HG02623 (cell line): Measurements from ENCODE around the gene STX17.

ENCODE experiments used
- ATAC-seq: cut with Tn5 transposase; IDR thresholded peaks from one replicate; pipeline ENCODE4 v1.9.1; 2021; ENCODE audit warnings: moderate library complexity; ENCODE audit not compliant: unreplicated experiment

The STX17 gene

GRCh38 chr9:99905833-99906402 is 536 bp upstream of the STX17 start:
- ATAC-seq: no peak

GRCh38 chr9:99907208-99907532 is 716 bp downstream of the STX17 start:
- no peak for ATAC-seq

- ATAC-seq: no peak
Observed at GRCh38 chr9:99911600-99911999, 5.1 kb downstream of the STX17 start.

GRCh38 chr9:99916650-99917049 is 10.2 kb downstream of the STX17 start:
- no peak for ATAC-seq

GRCh38 chr9:99918134-99918533 is 11.7 kb downstream of the STX17 start:
- no peak for ATAC-seq

GRCh38 chr9:99919930-99920329 is 13.5 kb downstream of the STX17 start:
- no peak for ATAC-seq

- ATAC-seq: no peak
Observed at GRCh38 chr9:99921875-99922710, 15.6 kb downstream of the STX17 start.

GRCh38 chr9:99922711-99923030 is 16.2 kb downstream of the STX17 start:
- ATAC-seq: no peak

- ATAC-seq: no peak
Observed at GRCh38 chr9:99925541-99925940, 19.1 kb downstream of the STX17 start.

GRCh38 chr9:99929652-99930051 is 23.2 kb downstream of the STX17 start:
- ATAC-seq: no peak

- ATAC-seq: no peak
Observed at GRCh38 chr9:99931155-99931840, 24.8 kb downstream of the STX17 start.

GRCh38 chr9:99936947-99937587 is 30.6 kb downstream of the STX17 start:
- no peak for ATAC-seq

- ATAC-seq: no peak
Observed at GRCh38 chr9:99947395-99947794, 40.9 kb downstream of the STX17 start.

- ATAC-seq: no peak
Observed at GRCh38 chr9:99948482-99948881, 42.0 kb downstream of the STX17 start.

GRCh38 chr9:99948896-99949295 is 42.4 kb downstream of the STX17 start:
- no peak for ATAC-seq

- no peak for ATAC-seq
Observed at GRCh38 chr9:99953861-99954507, 47.5 kb downstream of the STX17 start.

- no peak for ATAC-seq
Observed at GRCh38 chr9:99954819-99955218, 48.4 kb downstream of the STX17 start.

- ATAC-seq: no peak
Observed at GRCh38 chr9:99955606-99956005, 49.2 kb downstream of the STX17 start.

GRCh38 chr9:99962680-99963261 is 56.3 kb downstream of the STX17 start:
- ATAC-seq: no peak

- ATAC-seq: no peak
Observed at GRCh38 chr9:99964336-99964735, 57.9 kb downstream of the STX17 start.

GRCh38 chr9:99966001-99966400 is 59.5 kb downstream of the STX17 start:
- no peak for ATAC-seq
